Activated CD4-positive, alpha-beta T cell treated with anti-CD3 and anti-CD28 coated beads, Interleukin-2, amount 10 ng/mL, durations not matched to agents 7 days and 5 days (primary cell): Measurements from ENCODE around the gene MTMR3. TPM values are rescaled to one million over a fixed set of nuclear protein-coding genes. Genes with fewer than 3 reads are reported as not detected.

Experiments used
- CTCF ChIA-PET: fragments of 350-600 bp; sonication (Branson Sonifier 250); formaldehyde crosslinking; loops from one replicate; lab custom pipeline; 2021; ENCODE audit warnings: antibody characterized with exemption; lab: Charles Lee
- POLR2A ChIA-PET: fragments of 350-600 bp; sonication (Branson Sonifier 250); formaldehyde crosslinking; loops from one replicate; lab custom pipeline; 2021; ENCODE audit warnings: antibody characterized with exemption; lab: Charles Lee
- DNase-seq: peaks from one replicate; pipeline ENCODE4 v3.0.0-alpha.2; 2020
- H3K27ac Mint-ChIP-seq: one replicate; pipeline ENCODE4 v1.8.0; 2021; ENCODE audit warnings: mild to moderate bottlenecking, moderate library complexity, mixed read lengths
- H3K27me3 Mint-ChIP-seq: one replicate; pipeline ENCODE4 v1.8.0; 2021; ENCODE audit warnings: mixed read lengths
- H3K36me3 Mint-ChIP-seq: one replicate; pipeline ENCODE4 v1.8.0; 2021; ENCODE audit warnings: low read depth, mixed read lengths
- H3K4me1 Mint-ChIP-seq: one replicate; pipeline ENCODE4 v1.8.0; 2021; ENCODE audit warnings: mixed read lengths
- H3K4me3 Mint-ChIP-seq: one replicate; pipeline ENCODE4 v1.8.0; 2021; ENCODE audit warnings: mild to moderate bottlenecking, moderate library complexity, mixed read lengths
- H3K9me3 Mint-ChIP-seq: one replicate; pipeline ENCODE4 v1.8.0; 2021; ENCODE audit warnings: mixed read lengths
- total RNA-seq, 2 experiments: library from RNA; stranded (reverse); gene quantifications; one replicate each; pipeline ENCODE4 v1.2.3, GENCODE V29; 2021

Gene MTMR3
- total RNA-seq, 2 experiments from 2014 or later: 24.3 to 27.9 TPM

GRCh38 chr22:30017375-30018223 lies 134.6 kb downstream of the MTMR3 start:
- DNase-seq: no peak
- POLR2A ChIA-PET: no interaction called here
- no peaks in the 10 kb centered on the region for H3K27me3 Mint-ChIP-seq
- H3K4me3 Mint-ChIP-seq: no peak overlapping the region
- H3K9me3 Mint-ChIP-seq: no peaks in the 10 kb centered on the region
- no peaks in the 10 kb centered on the region for H3K4me1 Mint-ChIP-seq
- peaks cover 36% of the 10 kb centered on the region for H3K36me3 Mint-ChIP-seq
- CTCF ChIA-PET: interaction anchor here (0.8 to 4.9 kb wide), 2 partner anchors 9 to 12 kb away, joined by 3 to 24 read pairs; no protein-coding TSS in a partner anchor
- no peak overlapping the region for H3K27ac Mint-ChIP-seq

DNA sequence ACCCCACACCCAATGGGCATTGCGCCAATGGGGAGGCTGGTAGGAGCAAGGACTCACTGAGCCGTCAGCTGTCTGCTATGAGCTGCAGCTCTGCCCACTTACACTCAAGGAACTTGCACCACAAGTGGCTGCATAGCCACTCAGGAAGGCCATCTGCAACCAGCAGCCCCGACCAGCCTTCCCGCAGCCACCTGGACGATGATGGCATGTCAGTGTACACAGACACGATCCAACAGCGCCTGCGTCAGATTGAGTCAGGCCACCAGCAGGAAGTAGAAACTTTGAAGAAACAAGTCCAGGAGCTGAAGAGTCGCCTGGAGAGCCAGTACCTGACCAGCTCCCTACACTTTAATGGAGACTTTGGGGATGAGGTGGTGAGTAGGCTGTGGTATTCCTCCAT lies 137.5 kb downstream of the MTMR3 start:
- H3K9me3 Mint-ChIP-seq: no peaks in the 10 kb centered on the region
- H3K4me1 Mint-ChIP-seq: peaks cover 4% of the 10 kb centered on the region

DNA sequence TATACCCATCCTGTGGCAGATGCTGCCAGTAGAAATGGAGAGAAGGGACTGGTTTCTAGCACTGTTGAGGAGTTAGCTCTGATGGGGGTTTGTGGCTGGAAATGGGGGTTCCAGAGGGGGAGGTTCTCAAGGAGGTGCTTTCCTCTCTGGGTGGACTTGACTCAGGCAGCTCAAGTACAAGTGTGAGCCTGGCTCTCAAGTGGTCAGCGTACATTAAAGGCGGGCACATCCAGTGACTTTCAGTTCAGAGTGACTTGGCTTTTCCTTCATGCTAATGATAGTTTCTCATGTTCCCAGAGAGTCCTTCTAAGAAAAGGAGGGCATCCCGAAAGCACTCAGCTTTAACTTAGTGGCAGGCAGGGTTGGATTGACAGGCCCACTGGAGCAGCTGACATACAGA lies 138.4 kb downstream of the MTMR3 start:
- Mint-ChIP-seq H3K9me3 (no peaks in the 10 kb centered on the region), H3K27me3 (no peaks in the 10 kb centered on the region), H3K27ac (no peak overlapping the region), H3K4me1 (peaks cover 4% of the 10 kb centered on the region), H3K4me3 (no peak overlapping the region), H3K36me3 (peaks cover 48% of the 10 kb centered on the region)
- no peak for DNase-seq
- POLR2A ChIA-PET: no interaction called here
- CTCF ChIA-PET: interaction anchor here (0.9 to 1.5 kb wide), 2 partner anchors 16 to 226 kb away, joined by 3 to 4 read pairs; no protein-coding TSS in a partner anchor

More for the DNA sequence above, 137.5 kb downstream of the MTMR3 start:
- H3K27me3 Mint-ChIP-seq: no peaks in the 10 kb centered on the region
- no peak overlapping the region for H3K4me3 Mint-ChIP-seq
- ChIA-PET CTCF (interaction anchor here (0.6 kb wide), 1 partner anchor 507 kb away, joined by 3 read pairs; no protein-coding TSS in a partner anchor), POLR2A (no interaction called here)
- H3K36me3 Mint-ChIP-seq: peaks cover 44% of the 10 kb centered on the region
- H3K27ac Mint-ChIP-seq: no peak overlapping the region
- no peak for DNase-seq

DNA sequence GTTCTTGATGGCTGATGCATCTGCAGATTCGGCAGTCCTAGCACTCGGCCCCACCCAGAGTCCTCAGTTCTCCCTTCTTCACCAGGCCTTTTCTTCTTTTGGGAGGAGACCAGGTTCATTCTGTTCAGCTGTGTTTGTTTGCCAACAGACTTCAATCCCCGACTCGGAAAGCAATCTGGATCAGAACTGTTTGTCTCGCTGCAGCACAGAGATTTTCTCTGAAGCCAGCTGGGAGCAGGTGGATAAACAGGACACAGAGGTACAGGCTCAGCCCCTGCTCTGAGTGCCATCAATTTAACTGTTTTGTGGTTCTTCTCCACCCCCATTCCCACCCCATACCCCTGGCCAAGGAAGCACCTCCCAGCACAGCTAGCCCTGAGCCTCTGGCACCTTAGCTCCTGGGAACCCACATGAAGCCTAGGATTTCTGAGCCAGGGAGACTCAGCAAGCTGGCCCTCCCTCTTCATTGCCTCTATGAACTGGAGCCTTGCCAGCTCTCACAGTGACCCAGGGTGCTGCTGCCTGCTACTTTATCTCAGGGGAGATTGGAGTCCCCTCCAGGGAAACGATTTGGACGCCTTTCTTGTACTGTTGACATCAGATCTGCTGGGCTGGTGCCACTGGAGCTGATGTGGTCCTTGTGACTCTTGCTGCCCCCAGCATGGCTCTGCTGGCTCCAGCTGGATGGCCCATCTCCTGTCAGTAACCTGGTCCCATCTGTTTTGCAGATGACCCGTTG lies 139.1 kb downstream of the MTMR3 start:
- Mint-ChIP-seq H3K27me3 (no peaks in the 10 kb centered on the region), H3K27ac (no peak overlapping the region), H3K36me3 (peaks cover 44% of the 10 kb centered on the region), H3K4me1 (peaks cover 7% of the 10 kb centered on the region), H3K9me3 (no peaks in the 10 kb centered on the region), H3K4me3 (no peak overlapping the region)
- ChIA-PET POLR2A (interaction anchor here (0.6 kb wide), 1 partner anchor 379 kb away, joined by 3 read pairs; no protein-coding TSS in a partner anchor), CTCF (interaction anchor here (0.8 to 1.5 kb wide), 3 partner anchors 17 to 227 kb away, joined by 3 to 4 read pairs (median 3); no protein-coding TSS in a partner anchor)
- DNase-seq: no peak

- CTCF ChIA-PET: interaction anchor here (0.6 to 2.4 kb wide), 4 partner anchors 11 to 82 kb away, joined by 3 to 12 read pairs (median 4); no protein-coding TSS in a partner anchor
- H3K4me3 Mint-ChIP-seq: no peak overlapping the region
- peaks cover 44% of the 10 kb centered on the region for H3K36me3 Mint-ChIP-seq
- POLR2A ChIA-PET: no interaction called here
- H3K27ac Mint-ChIP-seq: no peak overlapping the region
- H3K9me3 Mint-ChIP-seq: no peaks in the 10 kb centered on the region
- peaks cover 14% of the 10 kb centered on the region for H3K4me1 Mint-ChIP-seq
- H3K27me3 Mint-ChIP-seq: no peaks in the 10 kb centered on the region
- no peak for DNase-seq
Observed at GRCh38 chr22:30023099-30023660, 140.2 kb downstream of the MTMR3 start.

GRCh38 chr22:30024231-30024630 lies 141.3 kb downstream of the MTMR3 start:
- ChIA-PET CTCF (interaction anchor here (0.9 to 2.4 kb wide), 3 partner anchors 10 to 162 kb away, joined by 3 to 12 read pairs (median 4); no protein-coding TSS in a partner anchor), POLR2A (no interaction called here)
- peaks cover 42% of the 10 kb centered on the region for H3K36me3 Mint-ChIP-seq

GRCh38 chr22:30025221-30025620 lies 142.2 kb downstream of the MTMR3 start:
- Mint-ChIP-seq H3K4me1 (peaks cover 14% of the 10 kb centered on the region), H3K27me3 (no peaks in the 10 kb centered on the region), H3K27ac (no peak overlapping the region), H3K4me3 (no peak overlapping the region), H3K36me3 (peaks cover 37% of the 10 kb centered on the region), H3K9me3 (no peaks in the 10 kb centered on the region)
- no peak for DNase-seq
- POLR2A ChIA-PET: no interaction called here
- CTCF ChIA-PET: interaction anchor here (1.2 kb wide), 2 partner anchors 14 to 20 kb away, joined by 3 to 4 read pairs; no protein-coding TSS in a partner anchor

More at GRCh38 chr22:30024231-30024630, 141.3 kb downstream of the MTMR3 start:
- no peak for DNase-seq
- H3K27ac Mint-ChIP-seq: no peak overlapping the region
- no peak overlapping the region for H3K4me3 Mint-ChIP-seq
- H3K9me3 Mint-ChIP-seq: no peaks in the 10 kb centered on the region
- H3K4me1 Mint-ChIP-seq: peaks cover 14% of the 10 kb centered on the region
- H3K27me3 Mint-ChIP-seq: no peaks in the 10 kb centered on the region

- H3K36me3 Mint-ChIP-seq: peaks cover 24% of the 10 kb centered on the region
- no peak overlapping the region for H3K4me3 Mint-ChIP-seq
- ChIA-PET POLR2A (no interaction called here), CTCF (no interaction called here)
- no peaks in the 10 kb centered on the region for H3K9me3 Mint-ChIP-seq
- H3K4me1 Mint-ChIP-seq: peaks cover 14% of the 10 kb centered on the region
- no peaks in the 10 kb centered on the region for H3K27me3 Mint-ChIP-seq
- no peak for DNase-seq
- peak overlapping the region; percentile 1 for H3K27ac Mint-ChIP-seq
Observed at GRCh38 chr22:30026756-30027155, 143.8 kb downstream of the MTMR3 start.

- Mint-ChIP-seq H3K27me3 (no peaks in the 10 kb centered on the region), H3K27ac (peak overlapping the region; percentile 1), H3K4me3 (no peak overlapping the region), H3K4me1 (peaks cover 14% of the 10 kb centered on the region), H3K9me3 (no peaks in the 10 kb centered on the region), H3K36me3 (peaks cover 24% of the 10 kb centered on the region)
- no peak for DNase-seq
- ChIA-PET POLR2A (interaction anchor here (0.6 kb wide), 1 partner anchor 12 kb away, joined by 3 read pairs; no protein-coding TSS in a partner anchor), CTCF (no interaction called here)
Observed at GRCh38 chr22:30027169-30027568, 144.2 kb downstream of the MTMR3 start.

- Mint-ChIP-seq H3K27me3 (no peaks in the 10 kb centered on the region), H3K27ac (peak overlapping the region; percentile 17), H3K9me3 (no peaks in the 10 kb centered on the region), H3K4me3 (no peak overlapping the region), H3K36me3 (peaks cover 21% of the 10 kb centered on the region), H3K4me1 (peaks cover 14% of the 10 kb centered on the region)
- ChIA-PET CTCF (interaction anchor here (0.6 kb wide), 1 partner anchor 9 kb away, joined by 4 read pairs; no protein-coding TSS in a partner anchor), POLR2A (no interaction called here)
- DNase-seq: no peak
Observed at GRCh38 chr22:30027791-30028190, 144.8 kb downstream of the MTMR3 start.

DNA sequence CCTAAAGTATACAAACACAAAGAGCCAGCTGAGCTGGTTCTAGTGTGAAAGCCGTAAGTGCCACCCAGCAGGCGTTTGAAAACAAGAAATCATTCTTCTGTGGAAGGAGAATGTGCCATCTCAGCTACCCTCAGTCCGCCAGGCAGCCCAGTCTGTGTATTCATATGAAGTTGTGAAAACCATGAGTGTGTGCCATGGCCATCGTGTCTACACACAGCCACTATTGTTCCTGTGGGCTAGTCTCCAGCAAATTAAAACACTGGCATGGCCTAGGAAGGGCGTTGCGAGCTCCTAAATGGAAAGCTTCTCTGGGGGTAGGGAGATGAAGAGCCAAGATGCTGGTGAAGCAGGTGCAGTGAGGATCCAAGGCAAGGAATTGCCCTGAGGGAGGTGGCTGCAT lies 145.8 kb downstream of the MTMR3 start:
- no peaks in the 10 kb centered on the region for H3K27me3 Mint-ChIP-seq
- H3K4me1 Mint-ChIP-seq: peaks cover 10% of the 10 kb centered on the region
- POLR2A ChIA-PET: no interaction called here
- H3K27ac Mint-ChIP-seq: no peak overlapping the region
- no peak for DNase-seq
- CTCF ChIA-PET: no interaction called here
- no peak overlapping the region for H3K4me3 Mint-ChIP-seq
- no peaks in the 10 kb centered on the region for H3K9me3 Mint-ChIP-seq
- peaks cover 17% of the 10 kb centered on the region for H3K36me3 Mint-ChIP-seq

DNA sequence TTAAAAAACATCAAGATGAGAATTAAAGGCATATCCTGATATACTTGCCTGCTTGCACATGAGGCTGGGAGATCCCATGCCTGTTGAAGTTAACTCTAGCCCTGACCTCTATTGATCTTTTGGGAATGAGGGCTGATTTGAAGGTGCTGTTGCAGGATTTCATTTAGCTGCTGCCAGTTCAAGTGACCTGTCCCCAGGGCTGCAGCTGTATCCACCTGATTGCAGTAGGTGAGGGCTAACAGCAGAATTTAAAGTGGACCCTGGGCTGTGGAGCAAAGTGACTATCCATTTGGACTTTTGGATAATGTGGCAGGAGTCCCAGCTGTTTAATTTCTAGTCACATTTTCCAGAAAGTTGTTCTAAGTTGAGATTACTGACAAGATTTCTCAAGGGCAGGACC lies 146.5 kb downstream of the MTMR3 start:
- H3K27me3 Mint-ChIP-seq: no peaks in the 10 kb centered on the region
- CTCF ChIA-PET: no interaction called here
- peaks cover 10% of the 10 kb centered on the region for H3K4me1 Mint-ChIP-seq
- H3K9me3 Mint-ChIP-seq: no peaks in the 10 kb centered on the region
- no peak for DNase-seq
- POLR2A ChIA-PET: no interaction called here
- H3K36me3 Mint-ChIP-seq: peaks cover 15% of the 10 kb centered on the region
- H3K27ac Mint-ChIP-seq: no peak overlapping the region
- no peak overlapping the region for H3K4me3 Mint-ChIP-seq
